RWPE2 (cell line): ENCODE measurements around the gene PHACTR1.
"Not testable (repeated sequence)": the region's sequence is repeated elsewhere in the genome, so short reads cannot be mapped to it uniquely, and the experiment has no call there.

Experiments used
- ATAC-seq: fragments of 200-7000 bp; cut with Tn5 transposase; 3 replicates; pipeline ENCODE4 v1.9.1; 2021; ENCODE audit warnings: low read depth
- DNase-seq: peaks from one replicate; pipeline ENCODE4 v3.0.0-alpha.2; 2020; ENCODE audit warnings: low spot score
- H3K27ac ChIP-seq: fragments of 450-650 bp; 2 replicates; pipeline ENCODE4 v1.5.1; 2017; ENCODE audit warnings: mild to moderate bottlenecking; ENCODE audit not compliant: poor library complexity, severe bottlenecking
- H3K27me3 ChIP-seq: fragments of 250-450 bp; sonication (Bioruptor Pico); 2 replicates; pipeline ENCODE4 v1.5.1; 2021; ENCODE audit warnings: mild to moderate bottlenecking, moderate library complexity; ENCODE audit not compliant: insufficient read depth, poor library complexity, severe bottlenecking
- H3K36me3 ChIP-seq: fragments of 250-450 bp; sonication (Bioruptor Pico); 2 replicates; pipeline ENCODE4 v1.5.1; 2020; ENCODE audit warnings: low read depth, mild to moderate bottlenecking, moderate library complexity
- H3K4me1 ChIP-seq: fragments of 250-450 bp; sonication (Bioruptor Pico); 2 replicates; pipeline ENCODE4 v1.5.1; 2021; ENCODE audit warnings: mild to moderate bottlenecking, moderate library complexity; ENCODE audit not compliant: insufficient read depth, poor library complexity, severe bottlenecking
- H3K4me3 ChIP-seq: fragments of 250-450 bp; sonication (Bioruptor Pico); 2 replicates; pipeline ENCODE4 v1.5.1; 2021; ENCODE audit warnings: mild to moderate bottlenecking, moderate library complexity; ENCODE audit not compliant: severe bottlenecking
- H3K9me3 ChIP-seq: fragments of 250-450 bp; sonication (Bioruptor Pico); 2 replicates; pipeline ENCODE4 v1.5.1; 2021; ENCODE audit warnings: mild to moderate bottlenecking, moderate library complexity; ENCODE audit not compliant: severe bottlenecking
- TF ChIP-seq, protein P1 (sequence below): fragments of 450-650 bp; IDR thresholded peaks from one replicate; pipeline ENCODE4 v1.5.1; 2017; ENCODE audit warnings: mild to moderate bottlenecking, moderate library complexity; ENCODE audit not compliant: poor library complexity, severe bottlenecking

PHACTR1 gene

DNA sequence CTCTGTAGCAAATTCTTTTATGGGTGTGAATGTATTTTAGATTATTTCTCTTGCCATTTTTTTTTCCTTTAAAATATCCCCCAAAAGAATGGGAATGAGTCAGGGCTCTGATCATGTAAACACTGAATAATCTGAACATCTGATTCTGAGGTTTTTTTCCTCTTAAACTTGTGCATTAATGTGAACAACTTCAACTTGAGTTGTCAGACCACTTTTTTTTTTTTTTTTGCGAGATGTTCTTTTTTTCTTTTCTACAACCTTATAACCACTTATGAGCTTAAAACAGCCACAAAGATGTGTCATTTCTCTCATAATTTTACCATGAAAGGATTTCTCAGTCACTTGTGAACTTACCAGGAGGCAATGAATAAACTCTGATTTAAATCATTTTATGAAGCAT, 526.5 kb downstream of the PHACTR1 start:
- no peaks in the 10 kb centered on the region for H3K9me3 ChIP-seq
- H3K4me3 ChIP-seq = no peak overlapping the region
- H3K4me1 ChIP-seq = peaks cover 4% of the 10 kb centered on the region
- H3K36me3 ChIP-seq = no peaks in the 10 kb centered on the region
- DNase-seq (no peak), ATAC-seq (no peak)
- H3K27me3 ChIP-seq = no peaks in the 10 kb centered on the region
- TF ChIP-seq, protein P1, sequence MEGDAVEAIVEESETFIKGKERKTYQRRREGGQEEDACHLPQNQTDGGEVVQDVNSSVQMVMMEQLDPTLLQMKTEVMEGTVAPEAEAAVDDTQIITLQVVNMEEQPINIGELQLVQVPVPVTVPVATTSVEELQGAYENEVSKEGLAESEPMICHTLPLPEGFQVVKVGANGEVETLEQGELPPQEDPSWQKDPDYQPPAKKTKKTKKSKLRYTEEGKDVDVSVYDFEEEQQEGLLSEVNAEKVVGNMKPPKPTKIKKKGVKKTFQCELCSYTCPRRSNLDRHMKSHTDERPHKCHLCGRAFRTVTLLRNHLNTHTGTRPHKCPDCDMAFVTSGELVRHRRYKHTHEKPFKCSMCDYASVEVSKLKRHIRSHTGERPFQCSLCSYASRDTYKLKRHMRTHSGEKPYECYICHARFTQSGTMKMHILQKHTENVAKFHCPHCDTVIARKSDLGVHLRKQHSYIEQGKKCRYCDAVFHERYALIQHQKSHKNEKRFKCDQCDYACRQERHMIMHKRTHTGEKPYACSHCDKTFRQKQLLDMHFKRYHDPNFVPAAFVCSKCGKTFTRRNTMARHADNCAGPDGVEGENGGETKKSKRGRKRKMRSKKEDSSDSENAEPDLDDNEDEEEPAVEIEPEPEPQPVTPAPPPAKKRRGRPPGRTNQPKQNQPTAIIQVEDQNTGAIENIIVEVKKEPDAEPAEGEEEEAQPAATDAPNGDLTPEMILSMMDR = no peak
- H3K27ac ChIP-seq = no peak overlapping the region

- peaks cover 10% of the 10 kb centered on the region for H3K4me1 ChIP-seq
- not testable (repeated sequence) for DNase-seq, H3K36me3 ChIP-seq, H3K9me3 ChIP-seq, ATAC-seq, H3K27me3 ChIP-seq, H3K4me3 ChIP-seq, H3K27ac ChIP-seq
Observed at GRCh38 chr6:13243745-13244144, 527.2 kb downstream of the PHACTR1 start.

- Histone ChIP-seq H3K4me1 (peaks cover 10% of the 10 kb centered on the region), H3K4me3 (no peak overlapping the region), H3K27me3 (no peaks in the 10 kb centered on the region), H3K36me3 (no peaks in the 10 kb centered on the region), H3K27ac (peak overlapping the region; percentile 5), H3K9me3 (no peaks in the 10 kb centered on the region)
- TF ChIP-seq, protein P1 = no peak
- DNase-seq = no peak
- no peak for ATAC-seq
Observed at GRCh38 chr6:13247627-13248026, 531.1 kb downstream of the PHACTR1 start.

GRCh38 chr6:13248053-13248452, 531.5 kb downstream of the PHACTR1 start:
- no peak for DNase-seq
- H3K27me3 ChIP-seq = no peaks in the 10 kb centered on the region
- no peaks in the 10 kb centered on the region for H3K9me3 ChIP-seq
- H3K27ac ChIP-seq = peak overlapping the region; percentile 5
- ATAC-seq = peak; percentile 97
- no peaks in the 10 kb centered on the region for H3K36me3 ChIP-seq
- no peak overlapping the region for H3K4me3 ChIP-seq
- TF ChIP-seq, protein P1 = no peak
- peaks cover 10% of the 10 kb centered on the region for H3K4me1 ChIP-seq

DNA sequence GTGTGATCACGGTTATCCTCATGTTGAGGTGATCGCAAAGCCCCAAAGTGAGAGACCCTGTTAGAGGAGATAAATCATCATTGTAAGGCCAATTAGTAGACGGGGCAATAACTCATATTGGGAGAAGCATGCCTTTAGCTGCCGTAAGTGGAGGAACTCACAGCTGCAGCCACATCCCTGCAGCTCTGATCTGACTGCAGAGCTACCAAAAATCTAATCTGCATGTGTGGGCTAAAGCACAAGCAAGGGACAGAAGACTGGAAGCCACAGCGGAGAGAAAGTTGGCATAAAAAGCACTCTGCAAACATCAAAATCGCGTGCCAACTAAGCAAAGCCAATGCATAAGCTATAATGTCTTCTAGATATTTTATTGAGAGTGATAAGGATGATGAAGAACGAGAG, 532.0 kb downstream of the PHACTR1 start:
- Histone ChIP-seq H3K36me3 (no peaks in the 10 kb centered on the region), H3K4me1 (peaks cover 10% of the 10 kb centered on the region), H3K4me3 (no peak overlapping the region), H3K27ac (peak overlapping the region; percentile 5), H3K9me3 (no peaks in the 10 kb centered on the region), H3K27me3 (no peaks in the 10 kb centered on the region)
- DNase-seq (no peak), ATAC-seq (no peak)
- TF ChIP-seq, protein P1 = no peak
